IgD-negative memory B cell (primary cell): Measurements from ENCODE around the gene GOLPH3L. TPM values are rescaled to one million over a fixed set of nuclear protein-coding genes. Genes with fewer than 3 reads are reported as not detected.
"Not testable (repeated sequence)": the region's sequence is repeated elsewhere in the genome, so short reads cannot be mapped to it uniquely, and the experiment has no call there.

ENCODE experiments used
- H3K27ac Mint-ChIP-seq, 3 donors: one replicate each; pipeline ENCODE4 v1.8.0; 2020 to 2022; ENCODE audit warnings: mild to moderate bottlenecking in 3 of 3, mixed read lengths in 3 of 3, moderate library complexity in 1 of 3
- H3K27me3 Mint-ChIP-seq: one replicate; pipeline ENCODE4 v1.8.0; 2021; ENCODE audit warnings: mixed read lengths
- H3K36me3 Mint-ChIP-seq: one replicate; pipeline ENCODE4 v1.8.0; 2020; ENCODE audit warnings: mild to moderate bottlenecking, mixed read lengths
- H3K4me1 Mint-ChIP-seq, 3 donors: one replicate each; pipeline ENCODE4 v1.8.0; 2020 to 2022; ENCODE audit warnings: mixed read lengths in 3 of 3, mild to moderate bottlenecking in 1 of 3
- H3K4me3 Mint-ChIP-seq, 4 donors: one replicate each; pipeline ENCODE4 v1.8.0; 2020 to 2022; ENCODE audit warnings: mild to moderate bottlenecking in 4 of 4, mixed read lengths in 4 of 4, moderate library complexity in 3 of 4
- H3K9me3 Mint-ChIP-seq, 3 donors: one replicate each; pipeline ENCODE4 v1.8.0; 2020 to 2021; ENCODE audit warnings: mixed read lengths in 3 of 3, mild to moderate bottlenecking in 1 of 3
- polyA plus RNA-seq: library from polyadenylated mRNA; unstranded; fragments of 300-500 nt; fragmentation: Illumina TruSeq; gene quantifications from one replicate; pipeline ENCODE4 v1.2.3, GENCODE V29; 2021

GOLPH3L gene
- polyA plus RNA-seq, 1 donor from 2014 or later: 18.8 TPM

DNA sequence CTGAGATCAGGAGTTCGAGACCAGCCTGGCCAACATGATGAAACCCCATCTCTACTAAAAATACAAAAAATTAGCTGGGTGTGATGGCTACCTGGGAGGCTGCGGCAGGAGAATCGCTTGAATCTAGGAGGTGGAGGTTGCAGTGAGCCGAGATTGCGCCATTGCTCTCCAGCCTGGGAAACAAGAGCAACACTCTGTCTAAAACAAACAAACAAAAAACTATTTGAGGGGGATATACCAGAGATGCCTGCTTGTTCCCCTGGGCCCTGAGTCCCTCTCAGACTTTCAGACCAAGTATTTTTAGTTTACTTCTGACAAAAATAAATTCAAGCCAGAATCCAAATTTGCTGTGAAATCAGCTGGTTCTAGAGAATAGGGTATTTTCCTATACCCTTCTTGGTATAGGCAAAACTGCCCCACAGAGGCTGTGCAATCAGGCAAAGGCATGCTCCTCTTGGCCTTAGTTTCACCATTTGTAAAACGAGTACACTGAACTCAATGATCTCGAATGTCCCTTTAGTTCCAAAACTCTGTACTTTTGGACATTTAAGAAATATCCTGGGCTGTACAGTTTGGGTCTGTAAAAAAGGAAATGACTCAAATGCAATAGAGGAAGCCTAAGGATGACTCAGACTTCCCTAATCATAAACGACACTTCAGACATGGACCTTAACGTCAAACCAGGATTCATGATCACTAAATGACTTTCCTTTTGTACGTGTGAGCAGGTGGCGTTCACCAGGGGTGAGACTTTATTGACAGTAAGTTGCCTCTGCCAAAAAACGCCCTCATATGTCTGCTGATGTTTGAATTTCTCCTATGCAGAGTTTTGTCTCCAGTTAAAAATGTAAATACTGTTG, 83.7 kb downstream of the GOLPH3L start:
- H3K27ac Mint-ChIP-seq: peak overlapping the region; percentile 83 to 99 (median 98)
- peak overlapping the region in 3 of 4 donors; percentile 57 to 83 (median 74) for H3K4me3 Mint-ChIP-seq
- H3K9me3 Mint-ChIP-seq: no peaks in the 10 kb centered on the region
- H3K27me3 Mint-ChIP-seq: no peaks in the 10 kb centered on the region
- H3K4me1 Mint-ChIP-seq: peaks cover 36 to 39% (median 37%) of the 10 kb centered on the region in 3 donors
- H3K36me3 Mint-ChIP-seq: peaks cover 12% of the 10 kb centered on the region

DNA sequence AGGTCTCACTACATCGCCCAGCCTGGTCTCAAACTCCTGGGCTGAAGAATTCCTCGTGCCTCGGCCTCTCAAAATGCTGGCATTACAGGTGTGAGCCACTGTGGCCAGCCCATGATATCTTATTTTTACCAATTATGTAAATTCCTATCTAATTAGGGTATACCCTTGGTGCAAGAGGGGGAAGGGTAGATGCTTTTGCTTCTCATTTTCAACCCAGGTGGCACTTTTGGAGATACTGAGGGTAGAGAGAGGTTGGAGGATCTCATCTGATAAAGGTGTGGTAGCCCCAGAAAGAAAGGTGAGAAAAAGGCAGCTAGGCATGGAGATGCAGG, 85.0 kb downstream of the GOLPH3L start:
- Mint-ChIP-seq H3K4me3 (peak overlapping the region; percentile 53 to 90 (median 70)), H3K4me1 (peaks cover 36 to 39% (median 36%) of the 10 kb centered on the region in 3 donors), H3K27ac (peak overlapping the region; percentile 83 to 99 (median 98)), H3K27me3 (no peaks in the 10 kb centered on the region), H3K36me3 (peaks cover 10% of the 10 kb centered on the region), H3K9me3 (no peaks in the 10 kb centered on the region)

DNA sequence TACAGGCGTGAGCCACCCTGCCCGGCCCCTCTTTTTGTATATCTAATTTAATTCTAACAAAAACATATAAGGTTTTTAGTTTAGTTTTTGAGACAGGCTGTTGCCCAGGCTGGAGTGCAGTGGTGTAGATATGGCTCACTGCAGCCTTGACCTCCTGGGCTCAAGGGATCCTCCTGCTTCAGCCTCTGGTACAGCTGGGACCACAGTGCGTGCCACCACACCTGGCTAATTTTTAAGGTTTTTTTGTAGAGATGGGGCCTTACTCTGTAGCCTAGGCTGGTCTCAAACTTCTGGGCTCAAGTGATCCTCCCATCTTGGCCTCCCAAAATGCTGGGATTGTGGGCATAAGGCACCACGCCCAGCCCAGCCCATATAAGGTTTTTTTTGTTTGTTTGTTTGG, 86.4 kb downstream of the GOLPH3L start:
- H3K4me3 Mint-ChIP-seq: no peak overlapping the region
- peaks cover 6% of the 10 kb centered on the region for H3K36me3 Mint-ChIP-seq
- H3K4me1 Mint-ChIP-seq: peaks cover 28 to 35% (median 33%) of the 10 kb centered on the region in 3 donors
- no peaks in the 10 kb centered on the region for H3K9me3 Mint-ChIP-seq
- H3K27ac Mint-ChIP-seq: peak overlapping the region; percentile 83 to 99 (median 98)
- no peaks in the 10 kb centered on the region for H3K27me3 Mint-ChIP-seq

DNA sequence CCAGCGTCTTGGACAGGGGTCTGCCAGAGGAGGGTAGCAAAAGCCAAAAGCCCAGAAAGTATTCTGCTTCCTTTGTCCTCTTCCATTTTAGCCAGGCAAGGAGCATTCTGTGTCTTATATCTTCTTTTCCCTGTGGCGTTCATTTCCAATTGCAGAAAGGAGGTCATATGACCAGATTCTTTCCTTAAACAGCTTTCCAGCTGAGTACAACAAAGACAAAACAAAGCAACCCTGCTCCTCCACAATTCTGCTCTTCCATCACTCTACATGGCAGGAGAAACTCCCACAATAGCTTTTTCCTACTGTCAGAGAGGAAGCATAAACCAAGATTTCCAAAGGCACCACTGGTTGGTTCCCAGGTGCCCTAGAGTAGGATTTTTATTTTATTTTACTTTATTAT, 87.2 kb downstream of the GOLPH3L start:
- Mint-ChIP-seq H3K27me3 (no peaks in the 10 kb centered on the region), H3K4me3 (no peak overlapping the region), H3K36me3 (peaks cover 4% of the 10 kb centered on the region), H3K27ac (peak overlapping the region; percentile 3 to 83 (median 9)), H3K9me3 (no peaks in the 10 kb centered on the region), H3K4me1 (peaks cover 22 to 32% (median 27%) of the 10 kb centered on the region in 3 donors)

DNA sequence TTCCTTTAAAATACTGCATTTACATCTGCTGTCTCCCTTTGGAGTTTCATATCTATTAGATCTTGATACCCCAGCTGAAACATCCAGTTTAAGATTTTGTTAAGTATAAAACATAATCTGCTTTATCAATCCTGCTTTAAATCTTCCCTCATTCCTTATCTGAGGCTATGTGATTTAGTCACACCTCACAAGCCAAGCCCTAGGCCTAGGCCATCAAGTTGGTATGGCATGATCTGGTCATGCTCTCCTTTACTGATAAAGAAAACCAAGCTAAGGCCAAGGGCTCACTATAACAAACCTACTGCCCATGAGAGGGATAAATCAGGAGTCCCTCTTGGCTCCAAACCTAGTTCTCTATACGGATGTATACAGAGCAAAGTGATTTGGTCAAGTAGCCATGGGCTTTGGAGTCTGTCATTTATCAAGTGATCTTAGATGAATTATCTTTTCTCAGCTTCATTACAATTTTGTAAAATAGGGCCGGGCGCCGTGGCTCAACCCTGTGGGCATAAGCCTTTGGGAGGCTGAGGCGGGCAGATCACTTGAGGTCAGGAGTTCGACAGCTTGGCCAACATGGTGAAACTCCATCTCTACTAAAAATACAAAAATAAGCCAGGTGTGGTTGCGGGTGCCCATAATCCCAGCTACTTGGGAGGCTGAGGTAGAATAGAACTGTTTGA, 90.4 kb downstream of the GOLPH3L start:
- Mint-ChIP-seq H3K27ac (peak overlapping the region in 1 of 3 donors; percentile 68), H3K4me1 (peaks cover 5 to 18% (median 13%) of the 10 kb centered on the region in 3 donors), H3K36me3 (no peaks in the 10 kb centered on the region), H3K9me3 (no peaks in the 10 kb centered on the region), H3K4me3 (no peak overlapping the region), H3K27me3 (no peaks in the 10 kb centered on the region)

DNA sequence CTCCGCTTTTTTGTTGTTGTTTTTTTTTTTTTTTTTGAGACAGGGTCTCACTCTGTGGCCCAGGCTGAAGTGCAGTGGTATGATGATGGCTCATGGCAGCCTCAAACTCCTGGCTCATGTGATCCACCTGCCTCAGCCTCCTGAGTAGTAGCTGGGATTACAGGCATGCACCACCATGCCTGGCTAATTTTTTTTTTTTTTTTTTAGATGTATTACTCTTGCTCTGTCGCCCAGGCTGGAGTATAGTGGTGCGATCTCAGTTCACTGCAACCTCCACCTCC, 91.6 kb downstream of the GOLPH3L start:
- not testable (repeated sequence) for H3K27ac Mint-ChIP-seq, H3K9me3 Mint-ChIP-seq, H3K27me3 Mint-ChIP-seq, H3K36me3 Mint-ChIP-seq, H3K4me3 Mint-ChIP-seq
- H3K4me1 Mint-ChIP-seq: peaks cover 0 to 12% (median 7%) of the 10 kb centered on the region in 3 donors

DNA sequence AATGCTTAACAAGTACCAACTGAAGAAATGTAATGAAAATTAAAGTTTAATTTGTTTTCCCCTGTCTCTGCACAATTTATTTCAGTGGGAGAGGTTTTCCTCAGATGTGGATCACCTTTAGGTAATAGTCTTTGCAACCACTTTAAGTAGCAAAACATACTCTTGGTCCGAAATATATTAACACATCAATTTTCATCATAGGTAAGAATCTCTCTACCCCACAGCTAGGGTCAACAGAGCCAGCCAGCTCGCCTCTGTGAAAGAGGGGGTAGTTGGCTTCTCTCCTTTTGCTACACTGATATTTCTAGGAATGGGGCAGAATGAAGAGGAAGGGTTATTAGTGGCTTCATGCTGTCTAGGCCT, 92.7 kb downstream of the GOLPH3L start:
- Mint-ChIP-seq H3K9me3 (no peaks in the 10 kb centered on the region), H3K27ac (no peak overlapping the region), H3K4me3 (peak overlapping the region in 1 of 4 donors; percentile 8), H3K36me3 (no peaks in the 10 kb centered on the region), H3K27me3 (no peaks in the 10 kb centered on the region), H3K4me1 (peaks cover 0 to 8% (median 7%) of the 10 kb centered on the region in 3 donors)

DNA sequence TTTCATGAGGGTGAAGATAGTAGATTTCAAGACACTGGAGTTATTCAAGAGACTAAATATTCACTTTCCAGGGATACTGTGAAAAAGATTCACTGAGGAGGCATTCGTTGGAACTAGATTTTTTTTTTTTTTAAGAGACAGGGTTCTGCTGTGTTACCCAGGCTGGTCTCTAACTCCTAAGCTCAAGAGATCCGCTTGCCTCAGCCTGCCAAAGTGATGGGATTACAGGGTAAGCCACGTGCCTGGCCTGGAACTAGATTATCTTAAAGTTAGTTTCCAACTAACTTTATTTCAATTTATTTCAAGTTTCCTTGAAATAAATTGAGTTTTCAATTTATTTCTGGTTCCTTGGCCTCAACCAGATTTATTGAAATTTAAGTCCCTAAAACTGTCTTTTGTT, 93.2 kb downstream of the GOLPH3L start:
- H3K36me3 Mint-ChIP-seq: no peaks in the 10 kb centered on the region
- H3K27ac Mint-ChIP-seq: peak overlapping the region in 1 of 3 donors; percentile 93
- H3K9me3 Mint-ChIP-seq: no peaks in the 10 kb centered on the region
- peaks cover 0 to 8% (median 7%) of the 10 kb centered on the region in 3 donors for H3K4me1 Mint-ChIP-seq
- H3K27me3 Mint-ChIP-seq: no peaks in the 10 kb centered on the region
- no peak overlapping the region for H3K4me3 Mint-ChIP-seq

DNA sequence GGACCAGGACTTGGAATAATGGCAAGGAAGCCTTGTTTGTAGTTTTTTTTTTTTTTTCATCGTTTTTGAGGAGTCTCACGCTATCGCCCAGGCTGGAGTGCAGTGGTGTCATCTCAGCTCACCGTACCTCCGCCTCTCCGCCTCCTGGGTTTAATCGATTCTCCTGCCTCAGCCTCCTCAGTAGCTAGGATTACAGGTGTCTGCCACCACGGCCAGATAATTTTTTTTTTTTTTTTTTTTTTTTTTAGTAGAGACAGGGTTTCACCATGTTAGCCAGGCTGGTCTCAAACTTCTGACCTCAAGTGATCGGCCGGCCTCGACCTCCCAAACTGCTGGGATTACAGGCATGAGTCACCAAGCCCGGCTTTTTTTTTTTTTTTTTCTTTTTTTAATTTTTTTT, 94.6 kb downstream of the GOLPH3L start:
- peak overlapping the region in 1 of 3 donors; percentile 27 for H3K27ac Mint-ChIP-seq
- H3K9me3 Mint-ChIP-seq, H3K27me3 Mint-ChIP-seq, H3K36me3 Mint-ChIP-seq, H3K4me1 Mint-ChIP-seq, H3K4me3 Mint-ChIP-seq: not testable (repeated sequence)

DNA sequence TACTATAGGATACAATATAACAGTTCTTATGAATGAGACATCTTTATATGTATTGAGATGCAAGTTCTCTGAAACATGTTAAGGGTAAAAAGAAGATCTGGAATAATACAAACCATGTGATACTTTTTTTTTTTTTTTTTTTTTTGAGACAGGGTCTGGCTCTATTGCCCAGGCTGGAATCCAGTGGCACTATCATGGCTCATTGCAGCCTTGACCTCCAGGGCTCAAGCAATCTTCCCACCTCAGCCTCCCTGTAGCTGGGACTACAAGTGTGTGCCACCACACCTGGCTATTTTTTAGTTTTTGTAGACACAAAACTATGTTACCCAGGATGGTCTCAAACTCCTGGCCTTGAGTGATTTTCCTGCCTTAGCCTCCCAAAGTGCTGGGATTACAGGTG, 95.4 kb downstream of the GOLPH3L start:
- peak overlapping the region in 1 of 3 donors; percentile 27 for H3K27ac Mint-ChIP-seq
- no peaks in the 10 kb centered on the region for H3K9me3 Mint-ChIP-seq
- H3K4me3 Mint-ChIP-seq: no peak overlapping the region
- H3K4me1 Mint-ChIP-seq: peaks cover 0 to 7% (median 7%) of the 10 kb centered on the region in 3 donors
- no peaks in the 10 kb centered on the region for H3K36me3 Mint-ChIP-seq
- H3K27me3 Mint-ChIP-seq: no peaks in the 10 kb centered on the region

DNA sequence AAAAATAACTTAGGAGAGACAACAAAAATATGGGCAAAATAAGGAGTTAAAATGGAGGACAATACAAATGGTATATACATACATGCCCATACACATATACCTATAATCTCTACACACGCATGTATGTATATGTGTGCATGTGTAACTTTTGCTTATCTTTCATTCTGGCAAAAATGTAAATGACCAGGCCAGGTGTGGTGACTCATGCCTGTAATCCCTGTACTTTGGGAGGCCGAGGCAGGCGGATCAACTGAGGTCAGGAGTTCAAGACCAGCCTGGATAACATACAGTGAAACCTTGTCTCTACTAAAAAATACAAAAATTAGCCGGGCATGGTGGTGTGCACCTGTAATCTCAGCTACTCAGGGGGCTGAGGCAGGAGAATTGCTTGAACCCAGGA, 98.6 kb downstream of the GOLPH3L start:
- not testable (repeated sequence) for H3K9me3 Mint-ChIP-seq, H3K4me1 Mint-ChIP-seq, H3K27ac Mint-ChIP-seq, H3K27me3 Mint-ChIP-seq, H3K36me3 Mint-ChIP-seq, H3K4me3 Mint-ChIP-seq

DNA sequence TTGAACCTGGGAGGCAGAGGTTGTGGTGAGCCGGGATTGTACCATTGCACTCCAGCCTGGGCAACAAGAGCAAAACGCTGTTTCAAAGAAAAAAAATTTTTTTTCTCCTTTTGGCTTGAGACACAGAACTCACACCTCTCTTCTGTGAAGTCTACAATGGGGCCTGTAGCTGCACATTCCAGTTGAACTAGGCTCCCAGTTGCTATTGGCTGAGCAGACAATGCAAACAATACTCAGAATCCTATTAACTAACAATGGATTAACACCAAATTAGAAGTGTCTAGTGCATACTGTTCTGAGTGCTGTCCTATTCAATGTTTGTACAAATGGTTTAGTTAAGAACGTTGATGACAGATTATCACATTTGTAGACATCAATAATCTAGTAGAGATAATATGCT, 100.0 kb downstream of the GOLPH3L start:
- H3K4me1 Mint-ChIP-seq: peaks cover 2 to 10% (median 3%) of the 10 kb centered on the region in 3 donors
- H3K9me3 Mint-ChIP-seq: no peaks in the 10 kb centered on the region
- H3K27ac Mint-ChIP-seq: no peak overlapping the region
- H3K27me3 Mint-ChIP-seq: no peaks in the 10 kb centered on the region
- peaks cover 2% of the 10 kb centered on the region for H3K36me3 Mint-ChIP-seq
- no peak overlapping the region for H3K4me3 Mint-ChIP-seq

Other genes with a start within 250 kb of the GOLPH3L start
- 37.4 TPM for gene TARS2, start 209.7 kb downstream of the GOLPH3L start, polyA plus RNA-seq
- gene ECM1, start 189.0 kb downstream of the GOLPH3L start, polyA plus RNA-seq: 0.11 TPM
- gene FALEC, start 181.4 kb downstream of the GOLPH3L start, polyA plus RNA-seq: 1.0 TPM
- gene ADAMTSL4, start 147.7 kb downstream of the GOLPH3L start, polyA plus RNA-seq: 0.30 TPM
- gene MCL1, start 117.5 kb downstream of the GOLPH3L start, polyA plus RNA-seq: 99.6 TPM
- 73.9 TPM for gene ENSA, start 67.5 kb downstream of the GOLPH3L start, polyA plus RNA-seq
- gene HORMAD1, start 23.7 kb upstream of the GOLPH3L start, polyA plus RNA-seq: 0.84 TPM
- gene CTSS, start 68.6 kb upstream of the GOLPH3L start, polyA plus RNA-seq: 478 TPM
- 1.0 TPM for gene CTSK, start 111.1 kb upstream of the GOLPH3L start, polyA plus RNA-seq
- 18.2 TPM for gene ARNT, start 179.4 kb upstream of the GOLPH3L start, polyA plus RNA-seq
- gene CTXND2, start 190.0 kb upstream of the GOLPH3L start, polyA plus RNA-seq: not detected
- 19.8 TPM for gene SETDB1, start 229.2 kb upstream of the GOLPH3L start, polyA plus RNA-seq